Stimulated activated naive CD8-positive, alpha-beta T cell treated with anti-CD3 and anti-CD28 coated beads, Interleukin-15, Interleukin-2, amounts not matched to agents 100 ng/mL and 50 ng/mL, for 24 hours (primary cell): Measurements from ENCODE around the gene ZSCAN32.

Experiments used
- H3K27ac Mint-ChIP-seq: one replicate; pipeline ENCODE4 v1.8.0; 2021; ENCODE audit warnings: mild to moderate bottlenecking, mixed read lengths
- H3K27me3 Mint-ChIP-seq: one replicate; pipeline ENCODE4 v1.8.0; 2021; ENCODE audit warnings: mixed read lengths
- H3K36me3 Mint-ChIP-seq: one replicate; pipeline ENCODE4 v1.8.0; 2021; ENCODE audit warnings: low read depth, mixed read lengths
- H3K4me1 Mint-ChIP-seq: one replicate; pipeline ENCODE4 v1.8.0; 2021; ENCODE audit warnings: low read depth, mixed read lengths
- H3K4me3 Mint-ChIP-seq: one replicate; pipeline ENCODE4 v1.8.0; 2021; ENCODE audit warnings: mild to moderate bottlenecking, mixed read lengths
- H3K9me3 Mint-ChIP-seq: one replicate; pipeline ENCODE4 v1.8.0; 2021; ENCODE audit warnings: mixed read lengths

ZSCAN32 gene

GRCh38 chr16:3400779-3401688 lies at the start of gene ZSCAN32, which contains the start of gene ZNF174:
Gene ZSCAN32 (minus strand): TSS chr16:3401004. CDS start chr16:3397557, 3,447 bp downstream.
Gene ZNF174 (plus strand): TSS chr16:3401215. CDS start chr16:3402005, 790 bp downstream.
- Mint-ChIP-seq H3K4me3 (peak within 1 kb of the TSS; percentile 94), H3K27ac (peak within 1 kb of the TSS; percentile 91), H3K36me3 (peaks cover 64% of the 10 kb centered on the region), H3K27me3 (no peaks in the 10 kb centered on the region), H3K4me1 (peaks cover 48% of the 10 kb centered on the region), H3K9me3 (peaks cover 24% of the 10 kb centered on the region)

GRCh38 chr16:3444032-3444388 lies 43.2 kb upstream of the ZSCAN32 start:
- H3K4me3 Mint-ChIP-seq: peak overlapping the region; percentile 90
- H3K27ac Mint-ChIP-seq: peak overlapping the region; percentile 97
- no peaks in the 10 kb centered on the region for H3K27me3 Mint-ChIP-seq
- H3K36me3 Mint-ChIP-seq: peaks cover 46% of the 10 kb centered on the region
- H3K4me1 Mint-ChIP-seq: peaks cover 26% of the 10 kb centered on the region
- H3K9me3 Mint-ChIP-seq: peaks cover 9% of the 10 kb centered on the region

GRCh38 chr16:3443108-3444031 lies 42.6 kb upstream of the ZSCAN32 start, which contains the start of the genes NAA60 and ZNF597:
Gene NAA60 (plus strand): TSS chr16:3443680. CDS start chr16:3476228, 32,548 bp downstream.
Gene ZNF597 (minus strand): TSS chr16:3443504. CDS start chr16:3443153, 351 bp downstream.
- Mint-ChIP-seq H3K27ac (peak within 1 kb of the TSS; percentile 97), H3K27me3 (no peaks in the 10 kb centered on the region), H3K4me1 (peaks cover 26% of the 10 kb centered on the region), H3K9me3 (peaks cover 9% of the 10 kb centered on the region), H3K36me3 (peaks cover 46% of the 10 kb centered on the region), H3K4me3 (peak within 1 kb of the TSS; percentile 90)

DNA sequence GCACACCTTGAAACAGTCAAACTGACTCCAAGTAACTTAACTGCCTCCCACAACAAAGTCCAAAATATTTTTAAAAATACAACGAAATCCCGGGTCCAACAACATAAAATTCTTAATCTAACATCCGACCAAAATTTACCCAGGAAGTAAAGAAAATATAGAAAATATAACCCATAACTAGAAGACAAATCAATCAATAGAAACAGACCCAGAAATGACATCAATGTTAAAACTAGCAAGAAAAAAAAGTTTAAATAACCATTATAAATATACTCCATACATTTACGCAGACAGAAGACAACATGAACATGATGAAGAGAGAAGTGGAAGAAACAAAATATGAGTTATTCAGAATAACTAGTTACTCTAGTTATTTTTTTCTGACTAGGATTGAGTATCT lies 38.8 kb upstream of the ZSCAN32 start:
- Mint-ChIP-seq H3K36me3 (peaks cover 36% of the 10 kb centered on the region), H3K27me3 (peaks cover 11% of the 10 kb centered on the region)

GRCh38 chr16:3434373-3434772 lies 33.6 kb upstream of the ZSCAN32 start:
- peaks cover 5% of the 10 kb centered on the region for H3K9me3 Mint-ChIP-seq
- peaks cover 32% of the 10 kb centered on the region for H3K36me3 Mint-ChIP-seq
- H3K4me3 Mint-ChIP-seq: no peak overlapping the region
- H3K27me3 Mint-ChIP-seq: peaks cover 11% of the 10 kb centered on the region
- peaks cover 8% of the 10 kb centered on the region for H3K4me1 Mint-ChIP-seq
- no peak overlapping the region for H3K27ac Mint-ChIP-seq

More for the DNA sequence above, 38.8 kb upstream of the ZSCAN32 start:
- Mint-ChIP-seq H3K4me1 (peaks cover 16% of the 10 kb centered on the region), H3K9me3 (peaks cover 9% of the 10 kb centered on the region), H3K27ac (no peak overlapping the region), H3K4me3 (no peak overlapping the region)

DNA sequence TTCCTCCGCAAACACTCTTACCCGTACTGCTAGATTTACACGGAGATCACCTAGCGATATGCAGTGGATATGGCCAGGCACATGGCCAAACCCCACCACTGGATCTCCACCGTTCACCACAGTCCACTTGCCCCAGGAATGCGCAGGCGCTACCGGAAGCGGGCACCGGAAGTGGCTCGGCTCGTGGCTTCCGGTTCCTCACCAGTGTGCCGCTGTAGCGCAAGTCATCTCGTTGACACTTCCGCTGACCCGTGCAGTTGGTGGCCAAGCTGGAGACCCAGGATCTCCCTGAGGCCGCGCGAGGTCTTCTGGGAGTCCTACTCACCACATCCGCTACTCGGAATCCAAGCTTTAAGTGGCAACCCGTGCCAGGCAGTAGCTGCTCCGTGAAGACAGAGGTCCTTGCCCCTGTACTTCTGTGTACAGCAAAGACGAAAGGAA lies 31.0 kb upstream of the ZSCAN32 start:
- peaks cover 17% of the 10 kb centered on the region for H3K36me3 Mint-ChIP-seq
- peaks cover 8% of the 10 kb centered on the region for H3K4me1 Mint-ChIP-seq
- peak overlapping the region; percentile 76 for H3K4me3 Mint-ChIP-seq
- peaks cover 6% of the 10 kb centered on the region for H3K27me3 Mint-ChIP-seq
- H3K27ac Mint-ChIP-seq: peak overlapping the region; percentile 31
- H3K9me3 Mint-ChIP-seq: peaks cover 5% of the 10 kb centered on the region

GRCh38 chr16:3413730-3414379 lies 13.1 kb upstream of the ZSCAN32 start:
- H3K9me3 Mint-ChIP-seq: peaks cover 39% of the 10 kb centered on the region
- H3K4me3 Mint-ChIP-seq: no peak overlapping the region
- H3K27me3 Mint-ChIP-seq: no peaks in the 10 kb centered on the region
- peaks cover 41% of the 10 kb centered on the region for H3K36me3 Mint-ChIP-seq
- no peak overlapping the region for H3K27ac Mint-ChIP-seq
- no peaks in the 10 kb centered on the region for H3K4me1 Mint-ChIP-seq

- Mint-ChIP-seq H3K27me3 (no peaks in the 10 kb centered on the region), H3K27ac (no peak overlapping the region), H3K4me1 (peaks cover 5% of the 10 kb centered on the region), H3K36me3 (peaks cover 84% of the 10 kb centered on the region), H3K9me3 (peaks cover 40% of the 10 kb centered on the region), H3K4me3 (no peak overlapping the region)
These were observed 7.9 kb upstream of the ZSCAN32 start for GRCh38 chr16:3408561-3409197.

GRCh38 chr16:3401719-3402397 lies 1.1 kb upstream of the ZSCAN32 start:
- Mint-ChIP-seq H3K4me3 (peak overlapping the region; percentile 94), H3K27ac (peak overlapping the region; percentile 90), H3K9me3 (peaks cover 25% of the 10 kb centered on the region), H3K4me1 (peaks cover 45% of the 10 kb centered on the region), H3K36me3 (peaks cover 64% of the 10 kb centered on the region), H3K27me3 (no peaks in the 10 kb centered on the region)

- Mint-ChIP-seq H3K36me3 (peaks cover 64% of the 10 kb centered on the region), H3K27ac (peak overlapping the region; percentile 91), H3K4me3 (peak overlapping the region; percentile 94), H3K27me3 (no peaks in the 10 kb centered on the region), H3K9me3 (peaks cover 24% of the 10 kb centered on the region), H3K4me1 (peaks cover 49% of the 10 kb centered on the region)
These were observed 392 bp downstream of the ZSCAN32 start for GRCh38 chr16:3400446-3400778.

DNA sequence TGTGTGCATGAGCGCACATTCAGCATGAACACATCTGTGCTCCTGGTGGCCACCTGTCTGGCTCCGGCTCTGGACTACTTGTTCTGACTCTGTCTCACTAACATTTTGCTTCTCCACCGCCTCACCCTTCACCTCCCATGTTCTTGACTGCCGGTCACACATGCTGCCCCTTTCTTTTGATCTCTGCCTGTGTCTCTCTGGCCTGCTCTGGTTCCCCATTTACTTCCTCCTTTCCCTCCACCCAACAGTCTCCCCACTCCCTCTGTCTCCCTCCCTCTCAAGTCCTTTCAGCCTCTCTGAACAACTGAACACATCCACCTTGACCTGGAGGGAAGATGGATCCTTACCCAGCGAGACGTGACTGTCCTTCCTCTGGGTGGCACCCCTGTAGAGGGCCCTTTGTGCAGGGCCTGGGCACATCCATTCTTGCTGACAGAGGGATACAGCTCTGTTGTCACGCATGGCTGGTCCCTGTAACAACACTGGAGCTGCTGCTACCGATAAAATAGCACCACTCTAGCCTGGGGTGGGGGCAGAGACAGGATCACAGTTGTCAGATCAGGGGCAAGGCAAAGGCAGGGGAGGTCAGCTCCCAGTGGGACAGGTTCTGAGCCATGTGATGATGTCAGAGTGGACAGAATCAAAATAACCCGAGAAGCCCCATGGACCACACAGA lies 11.0 kb downstream of the ZSCAN32 start:
- Mint-ChIP-seq H3K4me3 (no peak overlapping the region), H3K27ac (no peak overlapping the region), H3K9me3 (peaks cover 42% of the 10 kb centered on the region), H3K27me3 (no peaks in the 10 kb centered on the region), H3K4me1 (peaks cover 6% of the 10 kb centered on the region), H3K36me3 (peaks cover 86% of the 10 kb centered on the region)

DNA sequence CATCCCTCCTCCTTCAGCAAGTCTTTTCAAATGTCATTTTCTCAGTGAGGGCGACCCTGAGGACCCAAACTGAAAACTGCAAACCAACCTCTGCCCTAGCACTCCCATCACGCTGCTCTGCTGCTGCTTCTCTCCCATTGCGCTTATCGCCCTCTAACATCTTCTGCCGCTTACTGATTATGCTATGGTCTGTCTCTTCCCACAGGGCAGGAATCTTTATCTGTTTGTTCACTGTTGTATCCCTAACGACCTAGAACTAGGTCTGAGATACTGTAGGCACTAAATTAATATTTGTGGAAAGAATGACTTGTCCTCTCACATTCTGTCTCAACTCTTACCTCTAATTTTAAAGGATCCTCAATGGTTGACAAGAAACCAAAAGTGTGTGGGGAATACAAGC lies 12.5 kb downstream of the ZSCAN32 start:
- no peak overlapping the region for H3K4me3 Mint-ChIP-seq
- peaks cover 38% of the 10 kb centered on the region for H3K9me3 Mint-ChIP-seq

GRCh38 chr16:3383045-3383448 lies 17.8 kb downstream of the ZSCAN32 start:
- Mint-ChIP-seq H3K36me3 (peaks cover 90% of the 10 kb centered on the region), H3K27me3 (no peaks in the 10 kb centered on the region), H3K4me1 (no peaks in the 10 kb centered on the region), H3K9me3 (peaks cover 49% of the 10 kb centered on the region), H3K4me3 (no peak overlapping the region), H3K27ac (no peak overlapping the region)

More for the DNA sequence above, 12.5 kb downstream of the ZSCAN32 start:
- Mint-ChIP-seq H3K4me1 (no peaks in the 10 kb centered on the region), H3K36me3 (peaks cover 86% of the 10 kb centered on the region), H3K27me3 (no peaks in the 10 kb centered on the region), H3K27ac (no peak overlapping the region)
